DND-41 (cell line): ENCODE measurements around the gene HOXA3.

Experiments
- ATAC-seq: fragments of 200-7000 bp; cut with Tn5 transposase; 3 replicates; pipeline ENCODE4 v1.9.1; 2021; ENCODE audit warnings: low read depth; ENCODE audit not compliant: insufficient read depth
- DNase-seq: peaks from one replicate; pipeline ENCODE4 v3.0.0-alpha.2; 2020
- H2AFZ ChIP-seq: 2 replicates; pipeline ENCODE4 v1.6.0; 2012; ENCODE audit warnings: low read depth, low read length
- H3K27ac ChIP-seq: 2 replicates; pipeline ENCODE4 v1.5.1; 2012; ENCODE audit warnings: low read length, inconsistent platforms
- H3K27me3 ChIP-seq: fragments of 200-600 bp; sonication (generic); 2 replicates; pipeline ENCODE4 v1.6.0; 2012; ENCODE audit warnings: low read length, mild to moderate bottlenecking, inconsistent platforms; ENCODE audit not compliant: insufficient read depth, poor library complexity
- H3K36me3 ChIP-seq: 2 replicates; pipeline ENCODE4 v1.5.1; 2012; ENCODE audit warnings: low read length, inconsistent platforms; ENCODE audit not compliant: insufficient read depth
- H3K4me1 ChIP-seq: 2 replicates; pipeline ENCODE4 v1.5.1; 2012; ENCODE audit warnings: mild to moderate bottlenecking, low read length; ENCODE audit not compliant: insufficient read depth
- H3K4me2 ChIP-seq: 2 replicates; pipeline ENCODE4 v1.6.0; 2012; ENCODE audit warnings: mild to moderate bottlenecking, moderate library complexity, low read length, inconsistent platforms; ENCODE audit not compliant: insufficient read depth
- H3K4me3 ChIP-seq, 2 experiments: fragments of 200-600 bp in 1 of 2; shearing (Covaris generic) in 1 of 2; 2 replicates each; pipeline ENCODE4 v1.5.1; 2012 to 2016; ENCODE audit warnings: inconsistent platforms in 2 of 2, low read length in 2 of 2, mild to moderate bottlenecking in 2 of 2, low read depth in 1 of 2, moderate library complexity in 1 of 2
- H3K79me2 ChIP-seq: 2 replicates; pipeline ENCODE4 v1.6.0; 2012; ENCODE audit warnings: low read length, inconsistent platforms; ENCODE audit not compliant: insufficient read depth
- H3K9ac ChIP-seq: 2 replicates; pipeline ENCODE4 v1.6.0; 2012; ENCODE audit warnings: low read depth, mild to moderate bottlenecking, inconsistent platforms, low read length, moderate library complexity
- H3K9me3 ChIP-seq: 2 replicates; pipeline ENCODE4 v1.5.1; 2012; ENCODE audit warnings: low read length, moderate library complexity, mild to moderate bottlenecking, inconsistent platforms; ENCODE audit not compliant: insufficient read depth, severe bottlenecking
- H4K20me1 ChIP-seq: 2 replicates; pipeline ENCODE4 v1.6.0; 2012; ENCODE audit warnings: low read length; ENCODE audit not compliant: insufficient read depth
- EZH2 ChIP-seq: IDR thresholded peaks from 3 replicates; pipeline ENCODE4 v1.6.1; 2012; ENCODE audit warnings: borderline replicate concordance, low read depth, mild to moderate bottlenecking, moderate library complexity, low read length, inconsistent platforms; ENCODE audit not compliant: severe bottlenecking
- TF ChIP-seq, protein P1 (sequence below): IDR thresholded peaks from 2 replicates; pipeline ENCODE4 v1.5.1; 2012; ENCODE audit warnings: borderline replicate concordance, low read length, moderate library complexity, mild to moderate bottlenecking; ENCODE audit not compliant: poor library complexity, severe bottlenecking; ENCODE audit errors: extremely low read depth

The HOXA3 gene

DNA sequence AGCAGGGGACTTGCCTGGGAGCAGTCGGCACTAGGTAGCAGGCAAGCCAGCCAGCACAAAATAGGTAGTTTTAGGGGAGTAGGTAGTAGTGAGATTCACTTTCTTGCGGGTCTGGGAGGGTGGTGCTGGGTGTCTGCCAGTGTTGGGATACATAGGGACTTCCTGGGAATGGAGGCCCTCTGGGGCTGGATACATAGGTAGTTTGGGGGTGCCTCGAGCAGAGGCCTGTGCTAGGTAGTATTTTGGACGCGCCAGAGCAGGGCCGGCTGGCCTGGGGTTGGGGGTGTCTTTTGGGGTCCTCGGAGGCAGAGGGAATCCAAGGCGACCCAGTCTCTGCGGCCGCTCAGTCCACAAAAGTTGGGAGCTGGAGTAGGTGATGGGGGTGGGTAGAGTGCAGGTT is 2.0 kb upstream of the HOXA3 start:
- no peak for DNase-seq
- TF ChIP-seq, protein P1, sequence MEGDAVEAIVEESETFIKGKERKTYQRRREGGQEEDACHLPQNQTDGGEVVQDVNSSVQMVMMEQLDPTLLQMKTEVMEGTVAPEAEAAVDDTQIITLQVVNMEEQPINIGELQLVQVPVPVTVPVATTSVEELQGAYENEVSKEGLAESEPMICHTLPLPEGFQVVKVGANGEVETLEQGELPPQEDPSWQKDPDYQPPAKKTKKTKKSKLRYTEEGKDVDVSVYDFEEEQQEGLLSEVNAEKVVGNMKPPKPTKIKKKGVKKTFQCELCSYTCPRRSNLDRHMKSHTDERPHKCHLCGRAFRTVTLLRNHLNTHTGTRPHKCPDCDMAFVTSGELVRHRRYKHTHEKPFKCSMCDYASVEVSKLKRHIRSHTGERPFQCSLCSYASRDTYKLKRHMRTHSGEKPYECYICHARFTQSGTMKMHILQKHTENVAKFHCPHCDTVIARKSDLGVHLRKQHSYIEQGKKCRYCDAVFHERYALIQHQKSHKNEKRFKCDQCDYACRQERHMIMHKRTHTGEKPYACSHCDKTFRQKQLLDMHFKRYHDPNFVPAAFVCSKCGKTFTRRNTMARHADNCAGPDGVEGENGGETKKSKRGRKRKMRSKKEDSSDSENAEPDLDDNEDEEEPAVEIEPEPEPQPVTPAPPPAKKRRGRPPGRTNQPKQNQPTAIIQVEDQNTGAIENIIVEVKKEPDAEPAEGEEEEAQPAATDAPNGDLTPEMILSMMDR = no peak
- TF ChIP-seq EZH2 = no peak
- no peaks in the 10 kb centered on the region for H4K20me1 ChIP-seq

DNA sequence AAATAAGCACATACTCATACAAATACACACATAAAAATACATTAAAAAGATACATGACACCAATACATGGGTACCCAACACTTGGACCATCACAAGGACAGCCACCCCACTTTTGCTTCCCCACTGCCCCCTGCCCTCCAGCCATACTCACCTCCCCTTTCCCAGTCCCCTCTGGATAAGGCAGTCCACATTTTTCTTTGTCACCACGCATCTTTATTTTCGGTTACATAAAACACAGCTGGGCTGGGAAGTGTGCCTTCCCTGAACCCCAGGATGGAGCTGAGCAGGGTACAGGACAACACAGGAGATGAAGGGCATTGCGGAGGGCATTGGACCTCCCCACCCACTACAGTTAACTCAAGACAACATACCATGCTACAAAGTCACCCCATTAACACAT is 1.1 kb upstream of the HOXA3 start:
- H3K9me3 ChIP-seq = no peaks in the 10 kb centered on the region
- no peak overlapping the region for H3K27ac ChIP-seq
- H3K9ac ChIP-seq = no peak overlapping the region
- no peaks in the 10 kb centered on the region for H4K20me1 ChIP-seq
- H3K36me3 ChIP-seq = no peaks in the 10 kb centered on the region
- ATAC-seq (no peak), DNase-seq (no peak)
- no peak for TF ChIP-seq EZH2
- TF ChIP-seq, protein P1 = no peak
- H3K4me2 ChIP-seq = no peak overlapping the region
- H3K27me3 ChIP-seq = no peaks in the 10 kb centered on the region
- no peak overlapping the region for H3K4me3 ChIP-seq
- peaks cover 31% of the 10 kb centered on the region for H3K79me2 ChIP-seq
- H2AFZ ChIP-seq = no peak overlapping the region
- peaks cover 40% of the 10 kb centered on the region for H3K4me1 ChIP-seq

More for the DNA sequence above, 2.0 kb upstream of the HOXA3 start:
- peaks cover 22% of the 10 kb centered on the region for H3K79me2 ChIP-seq
- ATAC-seq = no peak
- H2AFZ ChIP-seq = no peak overlapping the region
- no peaks in the 10 kb centered on the region for H3K36me3 ChIP-seq
- H3K9ac ChIP-seq = no peak overlapping the region
- H3K4me1 ChIP-seq = peaks cover 31% of the 10 kb centered on the region
- no peaks in the 10 kb centered on the region for H3K27me3 ChIP-seq
- H3K4me3 ChIP-seq = no peak overlapping the region
- H3K4me2 ChIP-seq = no peak overlapping the region
- no peaks in the 10 kb centered on the region for H3K9me3 ChIP-seq
- H3K27ac ChIP-seq = no peak overlapping the region

DNA sequence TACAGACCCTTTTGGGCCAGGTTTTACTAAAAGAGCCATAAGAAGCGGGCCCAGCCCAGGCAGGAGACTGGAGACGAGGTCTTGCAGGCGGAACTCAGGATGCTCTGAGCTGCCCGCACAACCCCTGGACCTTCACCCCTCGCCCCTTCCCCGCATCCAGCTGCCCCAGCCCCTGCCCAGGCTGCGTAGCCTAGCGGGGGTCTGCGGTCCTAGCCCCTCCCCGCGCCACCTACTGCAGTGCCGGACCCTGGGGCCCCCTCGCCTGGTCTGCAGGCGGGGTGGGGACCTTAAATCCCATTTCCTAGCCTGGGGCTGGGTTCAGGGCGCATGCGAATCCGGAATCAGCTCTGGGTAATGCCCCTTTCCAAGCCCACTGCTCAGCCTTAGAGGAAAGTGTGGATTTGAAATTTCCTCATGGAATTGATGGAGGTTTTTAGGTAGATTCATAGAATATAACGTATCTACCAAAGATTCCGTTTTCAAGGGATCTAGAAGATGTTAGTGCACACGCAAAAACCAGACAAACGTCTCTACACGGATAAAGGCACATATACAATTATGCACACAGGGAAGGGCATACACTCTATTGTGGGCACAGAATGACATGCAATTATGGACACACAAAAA is 546 bp upstream of the HOXA3 start:
- no peak overlapping the region for H2AFZ ChIP-seq
- no peak for TF ChIP-seq EZH2
- TF ChIP-seq, protein P1 = no peak
- H3K9me3 ChIP-seq = no peaks in the 10 kb centered on the region
- no peak overlapping the region for H3K4me2 ChIP-seq
- no peaks in the 10 kb centered on the region for H3K36me3 ChIP-seq
- no peak for DNase-seq
- H3K4me3 ChIP-seq = no peak overlapping the region
- no peak overlapping the region for H3K27ac ChIP-seq
- no peaks in the 10 kb centered on the region for H3K27me3 ChIP-seq
- peaks cover 36% of the 10 kb centered on the region for H3K79me2 ChIP-seq
- ATAC-seq = no peak
- H4K20me1 ChIP-seq = no peaks in the 10 kb centered on the region
- peaks cover 45% of the 10 kb centered on the region for H3K4me1 ChIP-seq
- no peak overlapping the region for H3K9ac ChIP-seq

DNA sequence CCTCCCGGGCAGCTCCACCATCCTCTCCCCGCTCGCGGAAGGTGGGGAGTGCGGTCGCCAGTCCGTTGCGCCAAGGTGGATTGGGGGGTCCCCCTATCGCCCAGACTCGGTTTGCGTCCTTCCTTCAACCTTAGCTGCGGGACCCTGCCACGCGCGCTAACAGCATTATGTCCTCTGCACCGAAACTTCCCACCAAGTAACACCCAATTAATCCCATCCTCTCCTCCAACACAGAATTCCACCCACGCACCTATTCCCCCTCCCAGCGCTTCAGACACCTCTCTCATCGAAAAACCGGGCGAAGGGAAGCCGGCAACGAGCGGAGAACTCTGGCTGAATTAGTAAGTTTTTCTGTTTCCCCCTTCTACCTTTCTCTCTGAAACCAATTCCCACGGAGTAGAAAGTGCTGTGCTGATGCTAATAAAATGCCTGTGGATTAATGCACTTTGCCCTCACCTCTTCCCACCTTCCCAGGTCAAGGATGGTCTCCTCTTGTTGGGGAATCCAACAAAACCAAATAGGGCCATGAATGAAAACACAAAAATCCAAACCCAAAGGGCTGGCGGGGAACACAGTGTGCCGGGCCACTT is 947 bp downstream of the HOXA3 start:
- Histone ChIP-seq H3K27ac (peak overlapping the region; percentile 80), H4K20me1 (no peaks in the 10 kb centered on the region), H3K4me3 (peak overlapping the region in 1 of 2 experiments; percentile 64; a peak in 3 of 4 replicates), H3K9ac (peak overlapping the region; percentile 73), H3K9me3 (no peaks in the 10 kb centered on the region), H3K36me3 (peaks cover 5% of the 10 kb centered on the region; the same call in 1 of the 2 replicates), H3K4me2 (peak overlapping the region; percentile 69), H3K4me1 (peaks cover 39% of the 10 kb centered on the region), H3K27me3 (no peaks in the 10 kb centered on the region), H3K79me2 (peaks cover 36% of the 10 kb centered on the region), H2AFZ (peak overlapping the region; percentile 82)
- ATAC-seq = no peak
- no peak for TF ChIP-seq EZH2
- TF ChIP-seq, protein P1 = no peak
- no peak for DNase-seq
